HG02623 (cell line): ENCODE data around the gene CD300E.
"Not testable (repeated sequence)": the region's sequence is repeated elsewhere in the genome, so short reads cannot be mapped to it uniquely, and the experiment has no call there.

ENCODE experiments used
- ATAC-seq: cut with Tn5 transposase; IDR thresholded peaks from one replicate; pipeline ENCODE4 v1.9.1; 2021; ENCODE audit warnings: moderate library complexity; ENCODE audit not compliant: unreplicated experiment

CD300E gene

GRCh38 chr17:74601944-74602572 lies 21.5 kb downstream of the CD300E start:
- no peak for ATAC-seq

GRCh38 chr17:74599448-74599939 lies 24.0 kb downstream of the CD300E start:
- ATAC-seq: no peak

- ATAC-seq: no peak
Measured at GRCh38 chr17:74599023-74599399, 24.5 kb downstream of the CD300E start.

GRCh38 chr17:74598346-74599022 lies 25.1 kb downstream of the CD300E start:
- ATAC-seq: no peak

GRCh38 chr17:74597069-74597790 lies 26.3 kb downstream of the CD300E start:
- ATAC-seq: no peak

- no peak for ATAC-seq
Measured at GRCh38 chr17:74595037-74595750, 28.3 kb downstream of the CD300E start.

GRCh38 chr17:74592087-74592990 lies 31.2 kb downstream of the CD300E start, which contains the start of gene CD300LD:
Gene CD300LD, minus strand, starts transcription at chr17:74592283. Its CDS starts 81 bp downstream, at chr17:74592202.
- ATAC-seq: no peak

- no peak for ATAC-seq
Measured at GRCh38 chr17:74591503-74591902, 32.0 kb downstream of the CD300E start.

GRCh38 chr17:74585711-74586110 lies 37.8 kb downstream of the CD300E start:
- no peak for ATAC-seq

GRCh38 chr17:74584292-74585060 lies 39.1 kb downstream of the CD300E start:
- ATAC-seq: no peak

GRCh38 chr17:74582633-74583032 lies 40.9 kb downstream of the CD300E start:
- ATAC-seq: no peak

GRCh38 chr17:74579900-74580299 lies 43.6 kb downstream of the CD300E start:
- no peak for ATAC-seq

GRCh38 chr17:74578979-74579378 lies 44.6 kb downstream of the CD300E start:
- ATAC-seq: no peak

GRCh38 chr17:74574489-74575142 lies 48.9 kb downstream of the CD300E start:
- ATAC-seq: no peak

GRCh38 chr17:74573635-74574034 lies 49.9 kb downstream of the CD300E start:
- ATAC-seq: not testable (repeated sequence)

GRCh38 chr17:74573169-74573568 lies 50.4 kb downstream of the CD300E start:
- ATAC-seq: no peak

- no peak for ATAC-seq
Measured at GRCh38 chr17:74571621-74572270, 51.8 kb downstream of the CD300E start.
